ENCODE results near the gene TMEM178B.

The TMEM178B gene

GRCh38 chr7:141512597-141512996, 438.7 kb downstream of the TMEM178B start:
- no peak overlapping the region for H3K4ac ChIP-seq (ENCODE audit: low read length)
- H3K27ac ChIP-seq (replicated peaks; ENCODE audit: low read length) = no peak overlapping the region
- H3K79me1 ChIP-seq (ENCODE audit: low read depth, low read length) = no peaks in the 10 kb centered on the region
- no peaks in the 10 kb centered on the region for H3K9me3 ChIP-seq (replicated peaks in 1 of 2; ENCODE audit: control insufficient read depth in 2 of 2, insufficient read depth in 1 of 2, low read depth in 1 of 2, low read length in 2 of 2)
- no peaks in the 10 kb centered on the region for H3K36me3 ChIP-seq (replicated peaks in 1 of 2; ENCODE audit: control insufficient read depth in 2 of 2, insufficient read depth in 2 of 2, low read length in 2 of 2)
- H3K14ac ChIP-seq (ENCODE audit: low read length) = no peak overlapping the region
- H3K4me3 ChIP-seq (ENCODE audit: low read length in 2 of 2) = no peak overlapping the region
- peaks cover 0 to 6% of the 10 kb centered on the region in 2 donors for H3K4me1 ChIP-seq (ENCODE audit: control insufficient read depth in 2 of 2, insufficient read depth in 1 of 2, low read depth in 1 of 2, low read length in 2 of 2)
- H4K8ac ChIP-seq (ENCODE audit: low read depth, low read length) = no peak overlapping the region
- no peak overlapping the region for H2BK5ac ChIP-seq (ENCODE audit: low read length)
- no peak overlapping the region for H2BK15ac ChIP-seq (ENCODE audit: low read length)
- H3K23ac ChIP-seq (ENCODE audit: low read depth, low read length, poor library complexity) = no peak overlapping the region
- H3K27me3 ChIP-seq (ENCODE audit: control insufficient read depth in 3 of 3, insufficient read depth in 3 of 3, low read depth in 1 of 3, low read length in 3 of 3) = peaks cover 0 to 15% (median 10%) of the 10 kb centered on the region in 3 experiments
- no peak for DNase-seq (ENCODE audit: low spot score)
- H2AK5ac ChIP-seq (ENCODE audit: low read depth, low read length) = no peak overlapping the region
- WGBS, 2 donors (ENCODE audit: extremely low coverage in 2 of 2, insufficient read length in 2 of 2, insufficient replicate concordance in 1 of 2) = no CpG with 5 or more reads among the region's 2 CpGs
- H2BK120ac ChIP-seq (ENCODE audit: low read depth, low read length) = no peak overlapping the region
- no peak overlapping the region for H4K91ac ChIP-seq (ENCODE audit: low read depth, low read length, poor library complexity)
- H3K9ac ChIP-seq (ENCODE audit: low read depth, low read length, poor library complexity) = no peak overlapping the region
- no peak overlapping the region for H3K4me2 ChIP-seq (ENCODE audit: insufficient read depth, low read length, poor library complexity, severe bottlenecking)
- no peak overlapping the region for H2BK12ac ChIP-seq (ENCODE audit: low read length)
- H2AFZ ChIP-seq (ENCODE audit: low read length) = no peak overlapping the region
- no peak overlapping the region for H3K18ac ChIP-seq (ENCODE audit: low read length)

- H3K79me1 ChIP-seq (ENCODE audit: low read depth, low read length) = no peaks in the 10 kb centered on the region
- H4K91ac ChIP-seq (ENCODE audit: low read depth, low read length, poor library complexity) = no peak overlapping the region
- H3K9me3 ChIP-seq (replicated peaks in 1 of 2; ENCODE audit: control insufficient read depth in 2 of 2, insufficient read depth in 1 of 2, low read depth in 1 of 2, low read length in 2 of 2) = no peaks in the 10 kb centered on the region
- no peak overlapping the region for H3K4me3 ChIP-seq (ENCODE audit: low read length in 2 of 2)
- no peak overlapping the region for H3K4ac ChIP-seq (ENCODE audit: low read length)
- H3K36me3 ChIP-seq (replicated peaks in 1 of 2; ENCODE audit: control insufficient read depth in 2 of 2, insufficient read depth in 2 of 2, low read length in 2 of 2) = no peaks in the 10 kb centered on the region
- H2BK12ac ChIP-seq (ENCODE audit: low read length) = no peak overlapping the region
- H3K18ac ChIP-seq (ENCODE audit: low read length) = no peak overlapping the region
- DNase-seq (ENCODE audit: low spot score) = no peak
- no peak overlapping the region for H2BK5ac ChIP-seq (ENCODE audit: low read length)
- no peak overlapping the region for H3K27ac ChIP-seq (replicated peaks; ENCODE audit: low read length)
- no CpG with 5 or more reads among the region's 1 CpG for WGBS, 2 donors (ENCODE audit: extremely low coverage in 2 of 2, insufficient read length in 2 of 2, insufficient replicate concordance in 1 of 2)
- no peak overlapping the region for H3K14ac ChIP-seq (ENCODE audit: low read length)
- H4K8ac ChIP-seq (ENCODE audit: low read depth, low read length) = no peak overlapping the region
- H2AFZ ChIP-seq (ENCODE audit: low read length) = no peak overlapping the region
- peaks cover 0 to 15% (median 10%) of the 10 kb centered on the region in 3 experiments for H3K27me3 ChIP-seq (ENCODE audit: control insufficient read depth in 3 of 3, insufficient read depth in 3 of 3, low read depth in 1 of 3, low read length in 3 of 3)
- H3K4me2 ChIP-seq (ENCODE audit: insufficient read depth, low read length, poor library complexity, severe bottlenecking) = no peak overlapping the region
- no peak overlapping the region for H2BK15ac ChIP-seq (ENCODE audit: low read length)
- H3K9ac ChIP-seq (ENCODE audit: low read depth, low read length, poor library complexity) = no peak overlapping the region
- H3K4me1 ChIP-seq (ENCODE audit: control insufficient read depth in 2 of 2, insufficient read depth in 1 of 2, low read depth in 1 of 2, low read length in 2 of 2) = peaks cover 0 to 6% of the 10 kb centered on the region in 2 donors
- no peak overlapping the region for H2BK120ac ChIP-seq (ENCODE audit: low read depth, low read length)
- H3K23ac ChIP-seq (ENCODE audit: low read depth, low read length, poor library complexity) = no peak overlapping the region
- no peak overlapping the region for H2AK5ac ChIP-seq (ENCODE audit: low read depth, low read length)
Measured at GRCh38 chr7:141513720-141514119, 439.9 kb downstream of the TMEM178B start.

GRCh38 chr7:141515941-141516340, 442.1 kb downstream of the TMEM178B start:
- no peak overlapping the region for H3K23ac ChIP-seq (ENCODE audit: low read depth, low read length, poor library complexity)
- no peaks in the 10 kb centered on the region for H3K9me3 ChIP-seq (replicated peaks in 1 of 2; ENCODE audit: control insufficient read depth in 2 of 2, insufficient read depth in 1 of 2, low read depth in 1 of 2, low read length in 2 of 2)
- no peak overlapping the region for H3K14ac ChIP-seq (ENCODE audit: low read length)
- no peak overlapping the region for H3K4me3 ChIP-seq (ENCODE audit: low read length in 2 of 2)
- no peak overlapping the region for H3K4ac ChIP-seq (ENCODE audit: low read length)
- H3K36me3 ChIP-seq (replicated peaks in 1 of 2; ENCODE audit: control insufficient read depth in 2 of 2, insufficient read depth in 2 of 2, low read length in 2 of 2) = no peaks in the 10 kb centered on the region
- no peak overlapping the region for H3K18ac ChIP-seq (ENCODE audit: low read length)
- no peak overlapping the region for H2BK15ac ChIP-seq (ENCODE audit: low read length)
- no peak overlapping the region for H2AFZ ChIP-seq (ENCODE audit: low read length)
- H3K27me3 ChIP-seq (ENCODE audit: control insufficient read depth in 3 of 3, insufficient read depth in 3 of 3, low read depth in 1 of 3, low read length in 3 of 3) = peaks cover 0 to 15% (median 10%) of the 10 kb centered on the region in 3 experiments
- no peak overlapping the region for H3K9ac ChIP-seq (ENCODE audit: low read depth, low read length, poor library complexity)
- H2BK12ac ChIP-seq (ENCODE audit: low read length) = no peak overlapping the region
- H3K4me2 ChIP-seq (ENCODE audit: insufficient read depth, low read length, poor library complexity, severe bottlenecking) = no peak overlapping the region
- WGBS, 2 donors (ENCODE audit: extremely low coverage in 2 of 2, insufficient read length in 2 of 2, insufficient replicate concordance in 1 of 2) = no CpG with 5 or more reads among the region's 4 CpGs
- H3K4me1 ChIP-seq (ENCODE audit: control insufficient read depth in 2 of 2, insufficient read depth in 1 of 2, low read depth in 1 of 2, low read length in 2 of 2) = peaks cover 0 to 6% of the 10 kb centered on the region in 2 donors
- H2AK5ac ChIP-seq (ENCODE audit: low read depth, low read length) = no peak overlapping the region
- H4K8ac ChIP-seq (ENCODE audit: low read depth, low read length) = no peak overlapping the region
- H4K91ac ChIP-seq (ENCODE audit: low read depth, low read length, poor library complexity) = no peak overlapping the region
- H3K79me1 ChIP-seq (ENCODE audit: low read depth, low read length) = no peaks in the 10 kb centered on the region
- H2BK5ac ChIP-seq (ENCODE audit: low read length) = no peak overlapping the region
- H3K27ac ChIP-seq (replicated peaks; ENCODE audit: low read length) = no peak overlapping the region
- no peak overlapping the region for H2BK120ac ChIP-seq (ENCODE audit: low read depth, low read length)
- no peak for DNase-seq (ENCODE audit: low spot score)

GRCh38 chr7:141519623-141520022, 445.8 kb downstream of the TMEM178B start:
- no peak overlapping the region for H2BK120ac ChIP-seq (ENCODE audit: low read depth, low read length)

More at GRCh38 chr7:141519623-141520022, 445.8 kb downstream of the TMEM178B start:
- Histone ChIP-seq H3K18ac (ENCODE audit: low read length) (no peak overlapping the region), H3K9ac (ENCODE audit: low read depth, low read length, poor library complexity) (no peak overlapping the region), H2BK12ac (ENCODE audit: low read length) (no peak overlapping the region), H3K23ac (ENCODE audit: low read depth, low read length, poor library complexity) (no peak overlapping the region), H3K14ac (ENCODE audit: low read length) (no peak overlapping the region), H3K4me3 (ENCODE audit: low read length in 2 of 2) (no peak overlapping the region), H2BK15ac (ENCODE audit: low read length) (no peak overlapping the region), H2BK5ac (ENCODE audit: low read length) (no peak overlapping the region), H3K27me3 (ENCODE audit: control insufficient read depth in 3 of 3, insufficient read depth in 3 of 3, low read depth in 1 of 3, low read length in 3 of 3) (no peaks in the 10 kb centered on the region), H3K4ac (ENCODE audit: low read length) (no peak overlapping the region), H3K4me2 (ENCODE audit: insufficient read depth, low read length, poor library complexity, severe bottlenecking) (no peak overlapping the region), H2AK5ac (ENCODE audit: low read depth, low read length) (no peak overlapping the region), H3K9me3 (replicated peaks in 1 of 2; ENCODE audit: control insufficient read depth in 2 of 2, insufficient read depth in 1 of 2, low read depth in 1 of 2, low read length in 2 of 2) (no peaks in the 10 kb centered on the region), H2AFZ (ENCODE audit: low read length) (no peak overlapping the region), H3K4me1 (ENCODE audit: control insufficient read depth in 2 of 2, insufficient read depth in 1 of 2, low read depth in 1 of 2, low read length in 2 of 2) (no peaks in the 10 kb centered on the region), H3K27ac (replicated peaks; ENCODE audit: low read length) (no peak overlapping the region), H3K36me3 (replicated peaks in 1 of 2; ENCODE audit: control insufficient read depth in 2 of 2, insufficient read depth in 2 of 2, low read length in 2 of 2) (no peaks in the 10 kb centered on the region), H4K91ac (ENCODE audit: low read depth, low read length, poor library complexity) (no peak overlapping the region), H4K8ac (ENCODE audit: low read depth, low read length) (no peak overlapping the region), H3K79me1 (ENCODE audit: low read depth, low read length) (no peaks in the 10 kb centered on the region)
- WGBS, 2 donors (ENCODE audit: extremely low coverage in 2 of 2, insufficient read length in 2 of 2, insufficient replicate concordance in 1 of 2) = no CpG with 5 or more reads among the region's 4 CpGs
- no peak for DNase-seq (ENCODE audit: low spot score)
